ENCODE results near the gene FAM217A. TPM values are rescaled to one million over a fixed set of nuclear protein-coding genes. Genes with fewer than 3 reads are reported as not detected.

FAM217A gene
- total and polyA plus RNA-seq, 2 of the 8 experiments (the other 6 are each of a cell fraction or from before 2014, with no cell fraction given), result 0.03 TPM; not detected in 1

- Histone ChIP-seq H3K23me2 (ENCODE audit: low read depth, low read length) (no peaks in the 10 kb centered on the region), H3K79me2 (ENCODE audit: control insufficient read depth in 1 of 2, insufficient read depth in 2 of 2, low read length in 2 of 2) (peaks cover 0 to 5% of the 10 kb centered on the region in 2 experiments; a peak in 1 of 4 replicates), H2BK12ac (ENCODE audit: low read depth, low read length) (no peak overlapping the region), H3K56ac (replicated peaks; ENCODE audit: insufficient read length, low read depth, low read length) (no peak overlapping the region), H3K14ac (ENCODE audit: insufficient read length) (no peak overlapping the region), H2AK5ac (ENCODE audit: low read depth, low read length) (no peak overlapping the region), H2AFZ (ENCODE audit: low read length) (no peak overlapping the region), H4K8ac (ENCODE audit: extremely low read depth, insufficient read depth, low read length) (no peak overlapping the region), H3K18ac (ENCODE audit: extremely low read depth, low read length) (no peak overlapping the region), H3K4me1 (replicated peaks in 1 of 4; ENCODE audit: control insufficient read depth in 3 of 4, insufficient read depth in 4 of 4, low read length in 3 of 4) (no peaks in the 10 kb centered on the region), H3K4me3 (ENCODE audit: extremely low read depth in 1 of 4, insufficient read depth in 2 of 4, low read depth in 3 of 4, low read length in 4 of 4) (no peak overlapping the region), H3K23ac (ENCODE audit: insufficient read length) (no peak overlapping the region), H3K4me2 (ENCODE audit: insufficient read depth in 1 of 2, low read depth in 2 of 2, low read length in 2 of 2) (no peak overlapping the region), H3K36me3 (ENCODE audit: control insufficient read depth in 2 of 4, insufficient read depth in 4 of 4, low read length in 3 of 4) (peaks cover 21 to 84% (median 65%) of the 10 kb centered on the region in 4 experiments), H3K4ac (replicated peaks; ENCODE audit: insufficient read length, low read depth, low read length) (no peak overlapping the region), H2BK120ac (replicated peaks; ENCODE audit: low read depth, low read length) (no peak overlapping the region), H2BK20ac (ENCODE audit: low read length) (no peak overlapping the region), H3K9me3 (ENCODE audit: insufficient read depth in 2 of 2, low read depth in 1 of 2, low read length in 1 of 2) (no peaks in the 10 kb centered on the region), H2BK5ac (ENCODE audit: low read depth, low read length) (no peak overlapping the region), H3K27ac (ENCODE audit: low read depth, low read length) (no peak overlapping the region), H3K27me3 (replicated peaks in 1 of 4; ENCODE audit: control insufficient read depth in 3 of 4, extremely low read depth in 1 of 4, insufficient read depth in 3 of 4, low read length in 3 of 4) (no peaks in the 10 kb centered on the region), H3K79me1 (ENCODE audit: low read depth, low read length) (no peaks in the 10 kb centered on the region; the same call in 1 of the 2 replicates), H4K20me1 (replicated peaks in 1 of 2; ENCODE audit: control insufficient read depth in 1 of 2, insufficient read depth in 2 of 2, low read length in 2 of 2) (no peaks in the 10 kb centered on the region), H3K9ac (replicated peaks in 1 of 4; ENCODE audit: extremely low read depth in 1 of 4, low read depth in 3 of 4, low read length in 3 of 4) (no peak overlapping the region), H4K91ac (replicated peaks; ENCODE audit: insufficient read length, low read length) (no peak overlapping the region), H2BK15ac (ENCODE audit: low read length) (no peak overlapping the region), H4K5ac (ENCODE audit: insufficient read length, low read depth, low read length) (no peak overlapping the region)
- TF ChIP-seq NRF1 (IDR thresholded peaks at IDR 0.05; ENCODE audit: low read depth, low read length) (no peak), TBP (IDR thresholded peaks at IDR 0.05; ENCODE audit: low read depth, low read length) (no peak), ZNF274 (IDR thresholded peaks at IDR 0.05; ENCODE audit: borderline replicate concordance, extremely low read depth, low read length) (no peak), CHD1 (IDR thresholded peaks at IDR 0.05; ENCODE audit: low read depth, low read length) (no peak), EGR1 (IDR thresholded peaks at IDR 0.05; ENCODE audit: borderline replicate concordance, low read depth, low read length) (no peak), TAF1 (IDR thresholded peaks at IDR 0.05; ENCODE audit: low read depth, low read length) (no peak), KDM4A (IDR thresholded peaks at IDR 0.05; ENCODE audit: low read depth, low read length, severe bottlenecking) (no peak), JUN (IDR thresholded peaks at IDR 0.05; ENCODE audit: low read depth, low read length) (no peak), CHD2 (IDR thresholded peaks at IDR 0.05; ENCODE audit: low read length) (no peak)
- CTCF ChIA-PET (ENCODE audit: partially characterized antibody), result interaction anchor here (1.1 to 1.3 kb wide), 2 partner anchors 24 to 201 kb away, joined by 3 read pairs; no protein-coding TSS in a partner anchor
- DNase-seq (ENCODE audit: low read depth in 1 of 2, low spot score in 2 of 2), result no peak
- 91% methylated on average over 6 of the region's 6 CpGs; no CpG with 5 or more reads in 1 of the 2 experiments for WGBS, 2 experiments (ENCODE audit: extremely low coverage in 1 of 2, insufficient coverage in 1 of 2, insufficient read length in 1 of 2, insufficient replicate concordance in 2 of 2, low coverage in 1 of 2, low lambda C conversion rate in 2 of 2, missing lambda C conversion rate in 1 of 2)
- POLR2A ChIA-PET (ENCODE audit: partially characterized antibody), result interaction anchor here (0.8 kb wide), 1 partner anchor 15 kb away, joined by 3 read pairs; no protein-coding TSS in a partner anchor
- no peak for FAIRE-seq
Observed at GRCh38 chr6:4049246-4049645, 29.7 kb downstream of the FAM217A start.

Measured in H1 (cell line).